ENCODE measurements around the gene IL23R. TPM values are rescaled to one million over a fixed set of nuclear protein-coding genes. Genes with fewer than 3 reads are reported as not detected.

Gene IL23R
- total and polyA plus RNA-seq, 2 donors (not counting 3 experiments of a cell fraction or from before 2014, with no cell fraction given) = not detected

GRCh38 chr1:67236277-67236676, 70.0 kb downstream of the IL23R start:
- H3K9me3 ChIP-seq (replicated peaks; ENCODE audit: control insufficient read depth, insufficient read depth, low read length) = no peaks in the 10 kb centered on the region
- TF ChIP-seq, protein P1, sequence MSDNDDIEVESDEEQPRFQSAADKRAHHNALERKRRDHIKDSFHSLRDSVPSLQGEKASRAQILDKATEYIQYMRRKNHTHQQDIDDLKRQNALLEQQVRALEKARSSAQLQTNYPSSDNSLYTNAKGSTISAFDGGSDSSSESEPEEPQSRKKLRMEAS (IDR thresholded peaks at IDR 0.05; ENCODE audit: insufficient read depth, insufficient read length) = no peak
- TF ChIP-seq, protein P2, sequence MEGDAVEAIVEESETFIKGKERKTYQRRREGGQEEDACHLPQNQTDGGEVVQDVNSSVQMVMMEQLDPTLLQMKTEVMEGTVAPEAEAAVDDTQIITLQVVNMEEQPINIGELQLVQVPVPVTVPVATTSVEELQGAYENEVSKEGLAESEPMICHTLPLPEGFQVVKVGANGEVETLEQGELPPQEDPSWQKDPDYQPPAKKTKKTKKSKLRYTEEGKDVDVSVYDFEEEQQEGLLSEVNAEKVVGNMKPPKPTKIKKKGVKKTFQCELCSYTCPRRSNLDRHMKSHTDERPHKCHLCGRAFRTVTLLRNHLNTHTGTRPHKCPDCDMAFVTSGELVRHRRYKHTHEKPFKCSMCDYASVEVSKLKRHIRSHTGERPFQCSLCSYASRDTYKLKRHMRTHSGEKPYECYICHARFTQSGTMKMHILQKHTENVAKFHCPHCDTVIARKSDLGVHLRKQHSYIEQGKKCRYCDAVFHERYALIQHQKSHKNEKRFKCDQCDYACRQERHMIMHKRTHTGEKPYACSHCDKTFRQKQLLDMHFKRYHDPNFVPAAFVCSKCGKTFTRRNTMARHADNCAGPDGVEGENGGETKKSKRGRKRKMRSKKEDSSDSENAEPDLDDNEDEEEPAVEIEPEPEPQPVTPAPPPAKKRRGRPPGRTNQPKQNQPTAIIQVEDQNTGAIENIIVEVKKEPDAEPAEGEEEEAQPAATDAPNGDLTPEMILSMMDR (IDR thresholded peaks at IDR 0.05; ENCODE audit: extremely low read depth in 1 of 2, insufficient read depth in 1 of 2, low read depth in 1 of 2, low read length in 2 of 2) = no peak
- TF ChIP-seq POLR2A (IDR thresholded peaks at IDR 0.05; ENCODE audit: low read depth, low read length) (no peak), FOS (IDR thresholded peaks at IDR 0.05; ENCODE audit: borderline replicate concordance, insufficient read depth, low read length) (no peak), EZH2 (IDR thresholded peaks at IDR 0.05; ENCODE audit: borderline replicate concordance, low read depth, low read length, severe bottlenecking) (no peak), MYC (IDR thresholded peaks at IDR 0.05; ENCODE audit: low read depth, low read length) (no peak), POLR2AphosphoS5 (IDR thresholded peaks at IDR 0.05; ENCODE audit: insufficient read depth, low read depth, low read length) (no peak), JUN (IDR thresholded peaks at IDR 0.05; ENCODE audit: borderline replicate concordance, insufficient read depth, insufficient read length, low read depth) (no peak), GATA2 (IDR thresholded peaks at IDR 0.05; ENCODE audit: insufficient read depth, insufficient read length, low read depth, low read length) (no peak)
- no peak overlapping the region for H3K4me2 ChIP-seq (ENCODE audit: insufficient read depth, low read length)
- dilution Hi-C loops (cut with MboI; ENCODE audit: extremely low pct_ligation_motif_present, low sequenced_read_pairs) = no loop called here
- no peak overlapping the region for H3K27ac ChIP-seq (ENCODE audit: insufficient read depth, low read depth, low read length)
- FAIRE-seq (no peak), DNase-seq (ENCODE audit: low read depth, low spot score) (no peak)
- peaks cover 12% of the 10 kb centered on the region in 2 experiments for H3K27me3 ChIP-seq (ENCODE audit: control insufficient read depth in 2 of 2, insufficient read depth in 2 of 2, low read length in 2 of 2)
- H3K4me1 ChIP-seq (ENCODE audit: control insufficient read depth, extremely low read depth, insufficient read depth, low read length) = no peaks in the 10 kb centered on the region
- no TSS peak for BruUV-seq (replicated peaks)
- H3K36me3 ChIP-seq (ENCODE audit: control insufficient read depth in 2 of 2, extremely low read depth in 1 of 2, insufficient read depth in 2 of 2, low read length in 2 of 2) = no peaks in the 10 kb centered on the region
- no peak overlapping the region for H3K4me3 ChIP-seq (replicated peaks in 1 of 3; ENCODE audit: insufficient read depth in 1 of 3, low read depth in 1 of 3, low read length in 3 of 3)
- no peaks in the 10 kb centered on the region for H3K79me2 ChIP-seq (ENCODE audit: control insufficient read depth, insufficient read depth, low read length)
- no peak overlapping the region for H3K9ac ChIP-seq (replicated peaks; ENCODE audit: extremely low read depth, insufficient read depth, low read length)
- POLR2A ChIA-PET = no interaction called here
- intact Hi-C loops (cut with micrococcal nuclease) = loop anchor here (10.0 kb wide), 1 partner anchor 69 kb away; the partner anchor contains the start of gene IL12RB2
- H3K9me1 ChIP-seq (replicated peaks; ENCODE audit: control insufficient read depth, extremely low read depth, insufficient read depth, low read length) = no peaks in the 10 kb centered on the region
- H4K20me1 ChIP-seq (replicated peaks; ENCODE audit: control insufficient read depth, extremely low read depth, insufficient read depth, low read length) = no peaks in the 10 kb centered on the region
- no peak overlapping the region for H2AFZ ChIP-seq (ENCODE audit: low read depth, low read length)
- CTCF ChIA-PET = interaction anchor here (4.0 to 4.1 kb wide), 2 partner anchors 23 to 264 kb away, joined by 15 to 36 read pairs; no protein-coding TSS in a partner anchor
